Measurements from ENCODE around the gene BBS7. TPM values are rescaled to one million over a fixed set of nuclear protein-coding genes. Genes with fewer than 3 reads are reported as not detected.

BBS7 gene
- total RNA-seq, 1 donor from 2014 or later, result 20.4 TPM

- DNase-seq (ENCODE audit: low spot score), result no peak
- Mint-ChIP-seq H3K27me3 (ENCODE audit: unreplicated experiment) (peaks cover 5% of the 10 kb centered on the region), H3K9me3 (ENCODE audit: unreplicated experiment) (no peaks in the 10 kb centered on the region), H3K36me3 (ENCODE audit: low read depth, unreplicated experiment) (peaks cover 10% of the 10 kb centered on the region), H3K27ac (ENCODE audit: unreplicated experiment) (no peak overlapping the region), H3K4me1 (ENCODE audit: unreplicated experiment) (peaks cover 5% of the 10 kb centered on the region), H3K4me3 (ENCODE audit: unreplicated experiment) (no peak overlapping the region)
- no peak for TF ChIP-seq CTCF (IDR thresholded peaks at IDR 0.05; ENCODE audit: unreplicated experiment)
Measured at GRCh38 chr4:121818215-121818614, 52.1 kb downstream of the BBS7 start.

GRCh38 chr4:121817701-121818100 is 52.6 kb downstream of the BBS7 start:
- no peak for TF ChIP-seq CTCF (IDR thresholded peaks at IDR 0.05; ENCODE audit: unreplicated experiment)
- Mint-ChIP-seq H3K36me3 (ENCODE audit: low read depth, unreplicated experiment) (peaks cover 10% of the 10 kb centered on the region), H3K27me3 (ENCODE audit: unreplicated experiment) (peaks cover 1% of the 10 kb centered on the region), H3K27ac (ENCODE audit: unreplicated experiment) (no peak overlapping the region), H3K4me1 (ENCODE audit: unreplicated experiment) (peaks cover 5% of the 10 kb centered on the region), H3K9me3 (ENCODE audit: unreplicated experiment) (no peaks in the 10 kb centered on the region), H3K4me3 (ENCODE audit: unreplicated experiment) (no peak overlapping the region)
- DNase-seq (ENCODE audit: low spot score), result no peak

- no peak for DNase-seq (ENCODE audit: low spot score)
- TF ChIP-seq CTCF (IDR thresholded peaks at IDR 0.05; ENCODE audit: unreplicated experiment), result no peak
- Mint-ChIP-seq H3K36me3 (ENCODE audit: low read depth, unreplicated experiment) (peaks cover 14% of the 10 kb centered on the region), H3K27me3 (ENCODE audit: unreplicated experiment) (no peaks in the 10 kb centered on the region), H3K9me3 (ENCODE audit: unreplicated experiment) (no peaks in the 10 kb centered on the region), H3K27ac (ENCODE audit: unreplicated experiment) (no peak overlapping the region), H3K4me1 (ENCODE audit: unreplicated experiment) (no peaks in the 10 kb centered on the region), H3K4me3 (ENCODE audit: unreplicated experiment) (no peak overlapping the region)
Measured at GRCh38 chr4:121817006-121817405, 53.3 kb downstream of the BBS7 start.

- H3K36me3 Mint-ChIP-seq (ENCODE audit: low read depth, unreplicated experiment), result peaks cover 16% of the 10 kb centered on the region
- no peak for DNase-seq (ENCODE audit: low spot score)
- no peaks in the 10 kb centered on the region for H3K9me3 Mint-ChIP-seq (ENCODE audit: unreplicated experiment)
- no peak overlapping the region for H3K27ac Mint-ChIP-seq (ENCODE audit: unreplicated experiment)
- no peaks in the 10 kb centered on the region for H3K27me3 Mint-ChIP-seq (ENCODE audit: unreplicated experiment)
- no peak for TF ChIP-seq CTCF (IDR thresholded peaks at IDR 0.05; ENCODE audit: unreplicated experiment)
- no peaks in the 10 kb centered on the region for H3K4me1 Mint-ChIP-seq (ENCODE audit: unreplicated experiment)
- H3K4me3 Mint-ChIP-seq (ENCODE audit: unreplicated experiment), result no peak overlapping the region
Measured at GRCh38 chr4:121814756-121815155, 55.5 kb downstream of the BBS7 start.

GRCh38 chr4:121811122-121811521 is 59.2 kb downstream of the BBS7 start:
- Mint-ChIP-seq H3K4me3 (ENCODE audit: unreplicated experiment) (no peak overlapping the region), H3K4me1 (ENCODE audit: unreplicated experiment) (no peaks in the 10 kb centered on the region), H3K27me3 (ENCODE audit: unreplicated experiment) (no peaks in the 10 kb centered on the region), H3K27ac (ENCODE audit: unreplicated experiment) (no peak overlapping the region), H3K36me3 (ENCODE audit: low read depth, unreplicated experiment) (peaks cover 15% of the 10 kb centered on the region), H3K9me3 (ENCODE audit: unreplicated experiment) (no peaks in the 10 kb centered on the region)
- DNase-seq (ENCODE audit: low spot score), result no peak
- no peak for TF ChIP-seq CTCF (IDR thresholded peaks at IDR 0.05; ENCODE audit: unreplicated experiment)
